HG02763 (cell line): ENCODE measurements around the gene KCNA10.

Source experiments
- ATAC-seq: cut with Tn5 transposase; IDR thresholded peaks from one replicate; pipeline ENCODE4 v1.9.1; 2021; ENCODE audit warnings: mild to moderate bottlenecking, moderate library complexity; ENCODE audit not compliant: unreplicated experiment

Gene KCNA10

DNA sequence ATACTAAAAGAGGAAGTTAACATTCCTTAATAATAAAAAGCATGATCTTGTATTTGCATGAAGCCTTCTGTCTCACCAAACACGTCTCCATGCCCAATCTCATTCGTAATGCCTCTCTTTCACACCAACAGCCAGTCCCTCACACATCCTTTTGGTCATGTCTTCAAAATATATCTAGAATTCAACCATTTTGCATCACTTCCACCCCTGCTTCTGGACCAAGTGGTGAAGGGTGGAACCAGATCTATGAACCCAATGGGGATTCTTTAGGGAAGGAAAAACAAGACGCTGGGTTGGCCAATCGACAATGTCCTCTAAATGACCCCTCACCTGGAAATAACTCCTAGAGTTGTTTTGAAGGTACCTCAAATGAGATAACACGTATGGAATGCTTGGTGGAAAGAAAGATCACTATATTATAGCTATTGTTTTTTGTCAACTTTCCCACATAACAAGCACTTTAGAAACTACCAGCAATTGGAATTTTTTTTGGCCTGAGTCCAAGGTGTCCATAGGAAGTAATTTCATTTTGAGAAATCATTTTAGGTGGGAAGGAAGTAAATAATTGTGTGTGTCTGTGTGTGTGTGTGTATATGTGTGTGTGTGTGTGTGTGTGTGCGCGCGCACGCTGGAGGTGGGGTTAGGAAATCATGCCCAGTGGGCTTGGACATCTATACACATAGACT, at the start of gene KCNA10:
Gene KCNA10 (minus strand): TSS at position 51 of the 686 bp plus-strand sequence. CDS start 388 bp downstream, outside the sequence.
- ATAC-seq, result no peak

DNA sequence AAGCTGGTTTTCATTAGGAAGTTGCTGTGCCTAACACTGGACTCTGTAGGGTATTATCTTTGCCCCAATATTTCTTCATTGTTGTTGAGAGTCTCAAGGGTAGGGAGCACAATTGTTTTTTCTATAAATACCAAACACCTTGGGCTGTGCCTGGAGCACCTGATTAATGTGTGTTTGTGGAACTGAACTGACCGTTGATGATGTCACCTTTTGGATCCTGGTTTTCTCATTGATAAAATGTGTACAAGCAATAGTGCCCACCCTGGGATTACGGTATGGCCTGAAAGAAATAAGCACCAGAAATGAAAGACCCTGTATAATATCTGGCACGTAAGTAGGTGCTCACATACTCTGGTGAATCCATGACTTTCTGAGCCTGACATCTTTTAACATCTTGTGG, 47.9 kb upstream of the KCNA10 start:
- no peak for ATAC-seq

DNA sequence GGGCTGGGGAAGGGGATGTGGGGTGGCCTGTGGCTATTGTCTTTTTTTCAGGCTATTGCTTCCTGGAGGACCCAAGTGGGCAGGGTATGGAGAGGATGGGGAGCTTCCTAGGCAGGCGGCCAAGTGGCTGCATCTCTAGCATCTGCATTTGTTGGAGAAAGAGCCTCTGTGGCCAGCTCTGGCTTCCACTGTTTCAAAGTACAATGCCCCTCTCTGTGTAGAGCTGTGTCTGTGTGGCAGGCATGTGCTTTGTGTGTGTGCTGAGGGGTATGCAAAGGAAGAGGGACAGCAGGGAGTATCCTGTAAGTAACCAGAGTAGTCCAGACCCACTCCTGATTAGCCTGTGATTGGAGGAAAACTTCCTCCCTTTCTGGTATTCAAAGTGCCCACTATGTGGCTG, 46.6 kb upstream of the KCNA10 start:
- ATAC-seq, result no peak

DNA sequence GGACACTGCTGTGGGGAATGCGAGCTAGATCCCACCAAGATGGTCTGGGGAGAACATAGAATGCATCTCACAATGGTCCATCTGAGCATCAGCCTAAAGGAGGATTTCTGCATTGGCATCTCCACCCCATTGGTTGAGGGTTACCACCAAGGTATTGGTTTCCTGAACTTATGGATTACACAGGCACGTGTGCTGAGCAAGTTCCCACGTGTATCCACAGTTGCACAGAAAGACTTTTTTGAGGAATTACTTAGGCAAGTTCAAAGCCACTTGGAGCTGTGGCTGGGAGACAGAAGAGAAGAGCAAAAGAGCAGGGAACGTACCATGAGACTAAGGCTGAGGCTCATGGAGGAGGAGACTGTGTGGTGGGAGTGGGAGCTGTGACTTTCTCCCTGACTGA, 44.1 kb upstream of the KCNA10 start:
- no peak for ATAC-seq

DNA sequence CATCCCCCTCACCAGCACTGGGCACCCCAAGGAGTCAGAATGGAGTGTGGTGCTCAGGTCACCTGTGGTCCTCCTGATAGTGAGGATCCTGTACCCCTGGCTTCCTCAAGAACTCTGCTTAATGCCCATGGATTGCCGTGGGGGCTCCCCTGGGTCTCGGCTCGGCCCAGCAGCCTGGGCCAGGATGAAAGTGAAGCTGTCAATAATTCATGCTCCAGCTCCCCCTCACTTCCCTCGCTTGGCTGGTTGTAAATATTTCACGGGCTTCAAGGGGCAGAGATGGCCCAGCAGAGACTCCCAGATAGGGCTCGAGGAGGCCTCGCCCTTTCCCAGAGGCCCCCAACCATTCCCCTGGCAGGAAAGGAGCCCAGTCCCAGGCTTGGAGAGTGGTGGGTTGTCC, 42.6 kb upstream of the KCNA10 start:
- ATAC-seq, result no peak

DNA sequence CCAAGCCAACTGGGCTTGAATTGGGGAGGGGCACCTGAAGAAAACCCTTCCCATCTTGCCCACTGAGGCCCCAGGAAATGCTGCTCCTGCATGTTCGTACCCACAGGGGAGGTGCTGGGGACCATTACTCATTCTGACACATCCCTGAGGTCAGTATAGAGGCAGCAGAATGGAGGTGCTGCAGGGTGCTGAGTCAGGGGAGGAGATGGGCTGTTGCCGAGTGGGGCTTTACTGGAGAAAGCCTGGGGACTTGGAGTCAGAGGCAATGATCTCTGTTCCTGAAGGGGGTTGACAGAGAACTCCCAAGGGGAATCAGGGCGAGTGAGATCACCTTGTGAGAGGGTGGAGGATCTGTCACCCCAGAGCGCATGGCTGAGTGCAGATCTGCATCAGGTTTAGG, 40.2 kb upstream of the KCNA10 start:
- no peak for ATAC-seq

DNA sequence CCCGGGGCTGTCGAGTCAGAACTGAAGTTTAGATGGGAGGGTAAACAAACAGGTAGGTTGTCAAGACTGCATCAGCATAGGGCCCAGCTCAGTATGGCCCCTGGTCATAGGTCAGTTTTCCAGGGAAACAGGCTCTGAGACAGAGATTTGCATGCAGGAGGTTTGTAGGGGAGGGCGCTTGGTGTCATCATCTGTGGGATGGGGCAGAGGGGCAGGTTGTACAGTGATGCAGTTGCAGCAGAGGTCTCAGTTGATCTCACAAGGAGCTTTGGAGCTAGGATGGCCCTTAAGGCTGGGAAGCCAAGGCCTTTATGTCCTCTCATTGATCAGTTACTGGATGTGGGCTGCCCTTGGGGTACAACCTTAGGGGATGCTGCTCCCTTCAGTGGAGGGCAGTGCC, 38.5 kb upstream of the KCNA10 start:
- ATAC-seq, result no peak

DNA sequence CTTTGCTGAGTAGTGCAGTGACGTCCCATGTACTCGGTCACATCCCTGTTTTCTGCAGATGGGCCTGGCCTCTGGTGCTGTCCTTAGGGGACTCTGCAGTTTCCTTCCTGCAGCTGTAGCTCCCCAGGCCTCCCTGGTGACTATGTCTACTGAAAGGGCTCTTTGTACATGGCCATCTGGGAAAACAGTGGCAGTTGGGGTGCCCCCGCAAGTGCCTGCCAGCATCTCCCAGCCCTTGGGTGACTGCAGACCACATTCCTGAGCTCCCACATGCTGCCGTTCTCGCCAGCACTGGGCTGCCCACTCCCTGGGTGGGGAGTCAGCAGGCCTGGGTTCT, 37.5 kb upstream of the KCNA10 start:
- ATAC-seq, result no peak

DNA sequence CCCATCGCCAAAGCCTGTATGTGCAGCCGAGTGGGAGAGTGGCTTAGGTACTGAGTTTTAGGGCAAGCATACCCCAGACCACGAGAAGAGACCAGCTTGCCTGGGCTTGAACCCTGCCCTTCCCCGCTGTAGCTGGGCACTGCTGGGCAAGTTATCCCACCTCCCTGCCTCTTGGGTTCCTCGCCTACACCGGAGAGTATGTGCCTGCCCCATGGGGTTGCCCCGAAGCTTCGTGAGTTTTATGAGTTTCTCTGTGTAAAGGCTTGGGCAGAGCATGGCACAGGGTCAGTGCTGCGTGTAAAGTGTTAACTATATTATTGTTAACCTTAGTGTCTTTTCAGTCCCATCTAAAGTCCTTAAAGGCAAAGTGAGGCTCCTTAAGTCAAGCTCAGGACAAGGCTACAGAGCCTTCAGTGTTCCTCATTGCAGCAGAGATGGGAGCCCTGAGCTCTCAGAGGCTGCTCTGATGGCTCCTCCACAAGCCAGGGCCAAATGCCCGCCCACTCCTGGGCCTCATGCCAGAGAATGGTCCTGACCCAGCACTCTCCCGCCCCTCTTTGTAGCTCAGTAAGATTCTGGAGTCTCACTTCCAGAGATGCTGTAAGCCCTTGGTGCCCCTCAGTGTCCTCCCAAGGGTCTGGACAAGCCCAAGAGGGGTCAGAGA, 37.0 kb upstream of the KCNA10 start:
- no peak for ATAC-seq

DNA sequence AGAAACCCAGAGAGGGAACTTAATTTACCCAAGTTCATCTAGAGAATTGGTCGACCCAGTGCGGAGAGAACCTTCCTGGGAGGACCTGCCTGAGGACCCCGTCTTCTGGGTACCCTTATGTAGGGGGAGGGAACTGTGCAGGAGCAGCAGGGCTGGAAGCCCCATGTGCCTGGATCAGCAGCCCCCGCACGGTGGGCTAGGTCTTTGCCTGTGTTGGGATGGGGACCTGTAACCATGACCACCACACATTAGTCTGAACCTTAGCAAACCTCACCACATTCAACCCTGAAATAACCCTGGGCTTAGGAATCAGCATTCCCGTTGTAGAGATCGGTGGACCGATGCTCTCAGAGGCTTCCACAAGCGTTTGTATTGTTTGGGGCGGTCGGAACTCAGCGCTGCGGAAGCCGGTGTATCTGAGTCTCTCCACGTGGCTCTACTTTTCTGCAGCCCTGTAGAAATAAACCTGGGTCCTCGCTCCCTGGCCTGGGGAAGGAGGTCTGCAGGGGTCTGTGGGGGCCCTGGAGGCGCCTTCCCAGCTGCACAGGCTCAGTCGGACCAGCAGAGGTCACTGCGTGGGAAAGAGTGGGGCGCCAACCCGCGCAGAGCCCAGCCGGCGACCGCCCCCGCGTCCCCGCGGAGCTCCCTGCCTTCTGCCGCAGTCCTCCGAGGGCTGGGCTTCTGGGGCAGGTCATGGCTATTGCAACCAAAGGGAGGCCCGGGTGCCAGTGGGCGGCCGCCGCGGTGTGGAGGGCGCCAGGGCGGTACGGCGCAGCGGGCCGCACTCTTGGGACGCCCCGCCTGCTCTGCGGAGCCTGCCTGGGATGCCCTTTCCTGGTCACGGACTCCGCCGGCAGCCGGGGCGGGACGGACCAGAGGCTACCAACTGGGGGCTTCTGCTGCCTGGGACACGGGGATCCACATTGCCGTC, 36.2 kb upstream of the KCNA10 start:
- no peak for ATAC-seq

DNA sequence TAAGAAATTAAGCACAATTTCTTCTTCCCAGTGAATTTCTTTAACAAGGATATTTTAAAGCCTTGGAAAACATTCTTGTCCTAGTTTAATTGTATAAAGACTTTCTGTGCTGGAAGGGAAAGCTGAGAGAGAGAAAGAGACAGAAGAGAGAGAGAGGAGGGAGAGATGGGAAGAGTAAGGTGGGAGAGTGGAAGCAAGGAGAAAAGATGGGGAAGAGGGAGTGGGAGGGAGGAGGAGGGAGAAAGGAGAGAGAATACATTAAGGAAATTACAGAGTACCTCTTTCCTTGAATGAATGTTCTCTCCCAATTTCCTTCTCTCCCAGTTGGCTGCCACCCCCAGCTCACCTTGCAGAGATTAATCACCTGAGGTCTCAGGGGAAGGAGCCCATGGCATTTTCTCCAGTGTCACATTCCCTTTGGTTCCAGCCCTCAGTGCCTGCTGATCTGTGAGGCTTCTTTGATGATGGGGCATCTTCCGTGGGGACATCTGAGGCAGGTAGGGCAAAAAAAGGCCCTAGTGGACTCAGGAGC, 32.4 kb upstream of the KCNA10 start:
- ATAC-seq, result no peak

DNA sequence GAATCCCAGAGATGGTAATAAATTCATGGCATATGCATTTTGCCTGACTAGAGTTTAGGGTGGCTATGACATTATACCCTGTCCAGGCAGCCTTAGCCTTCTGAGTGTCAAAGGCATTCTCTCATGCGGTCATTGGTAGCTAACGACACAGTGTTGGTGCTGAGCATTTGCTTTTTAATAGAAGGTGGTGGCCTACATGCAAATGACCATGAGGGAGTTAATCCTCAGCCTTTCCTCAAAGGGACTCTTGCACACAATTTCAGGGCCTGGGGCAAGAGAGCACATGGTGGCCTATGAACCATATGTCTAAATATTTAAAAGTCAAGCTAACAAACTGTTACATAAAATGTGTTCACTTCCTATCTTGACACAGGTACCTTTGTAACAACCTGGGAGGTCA, 30.9 kb upstream of the KCNA10 start:
- ATAC-seq, result no peak

DNA sequence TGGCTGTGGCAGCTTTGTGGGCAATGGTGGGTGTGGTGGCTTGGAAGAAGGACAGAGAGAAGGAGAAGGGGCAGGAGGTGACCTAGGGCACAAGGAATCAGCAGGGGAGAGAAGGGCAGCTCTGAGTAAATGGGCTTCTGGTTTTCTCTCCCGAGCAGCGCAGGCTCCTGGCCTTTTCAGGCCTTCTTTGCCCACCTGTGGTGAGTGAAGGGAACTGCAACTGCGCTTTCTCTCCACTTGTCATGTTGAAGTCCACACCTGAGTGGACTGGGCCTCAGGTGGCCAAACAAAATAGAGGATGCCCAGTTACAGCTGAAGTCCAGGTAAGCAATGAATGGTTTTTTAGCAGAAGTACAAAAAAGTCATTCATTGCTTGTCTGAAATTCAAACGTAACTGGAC, 29.4 kb upstream of the KCNA10 start:
- ATAC-seq, result no peak

DNA sequence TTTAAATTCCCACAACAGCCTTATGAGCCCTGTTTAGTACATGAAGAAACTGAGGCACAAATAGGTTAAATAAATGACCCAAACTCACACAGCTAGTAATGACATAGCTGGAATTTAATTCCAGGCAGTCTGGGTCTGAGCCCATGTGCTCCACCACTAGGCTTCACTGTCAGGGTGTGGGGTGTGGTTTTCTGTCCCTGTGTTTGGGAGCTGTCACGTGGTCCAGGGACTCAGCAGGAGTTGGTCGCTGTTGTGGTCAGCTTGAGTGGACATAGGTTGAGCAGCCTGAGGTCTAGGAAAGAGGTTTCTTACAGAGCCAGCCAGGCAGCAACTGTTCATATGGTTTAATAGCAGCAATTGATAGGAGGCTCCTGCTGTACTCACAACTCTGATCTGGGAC, 28.0 kb upstream of the KCNA10 start:
- ATAC-seq, result no peak

DNA sequence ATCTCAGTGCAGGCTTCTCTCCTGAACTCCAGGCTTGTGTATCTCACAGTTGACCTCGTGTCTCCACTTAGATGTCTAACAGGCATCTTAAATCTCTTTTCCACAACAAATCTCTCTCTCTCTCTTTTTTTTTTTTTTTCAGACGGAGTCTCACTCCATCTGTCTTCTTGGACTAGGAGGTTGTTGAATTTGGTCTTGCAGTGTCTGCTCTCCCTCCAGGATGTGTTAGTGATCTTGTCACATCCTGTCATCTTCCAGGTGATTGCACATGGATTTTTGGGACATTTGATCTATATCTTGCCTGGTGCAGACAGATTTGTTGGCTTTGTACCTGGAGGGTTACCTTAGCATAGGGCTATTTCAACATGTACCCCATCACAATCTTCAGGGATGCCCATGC, 26.5 kb upstream of the KCNA10 start:
- no peak for ATAC-seq

DNA sequence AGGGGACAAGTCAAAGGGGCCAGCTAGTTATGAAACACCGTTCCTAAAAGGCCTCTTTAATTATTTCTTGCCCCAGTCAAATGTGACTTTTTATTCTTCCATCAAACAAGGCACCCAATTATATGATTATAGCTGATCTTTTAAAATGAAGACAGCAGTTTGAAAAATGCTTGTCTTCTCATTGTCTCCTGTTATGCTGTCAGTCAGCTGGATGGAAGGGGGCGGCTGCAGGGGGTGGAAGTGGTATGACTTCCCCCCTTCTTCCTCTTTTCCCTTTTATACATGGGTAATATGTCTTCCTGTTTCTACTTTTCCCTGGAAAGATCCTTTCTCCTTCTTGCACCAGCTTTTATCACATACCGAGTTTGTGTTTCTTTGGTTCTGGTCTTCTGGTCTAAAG, 25.8 kb upstream of the KCNA10 start:
- ATAC-seq, result no peak

DNA sequence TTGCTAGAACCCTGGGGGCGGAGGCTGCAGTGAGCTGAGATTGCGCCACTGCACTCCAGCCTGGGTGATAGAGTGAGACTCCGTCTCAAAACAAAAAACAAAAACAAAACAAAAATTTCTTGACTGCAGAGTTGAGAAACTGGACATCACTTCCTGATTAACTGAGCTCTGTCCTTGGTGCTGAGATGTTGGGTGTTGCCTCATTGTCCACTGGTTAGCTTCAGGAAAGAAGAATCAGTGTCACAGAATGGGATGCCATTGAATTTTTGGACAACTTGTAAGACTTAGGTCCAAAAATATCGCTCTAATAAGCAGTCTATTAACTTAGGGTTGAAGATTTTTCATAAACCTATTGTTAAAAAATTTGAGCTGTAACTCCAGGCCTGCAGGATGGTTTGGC, 23.8 kb upstream of the KCNA10 start:
- ATAC-seq, result no peak

DNA sequence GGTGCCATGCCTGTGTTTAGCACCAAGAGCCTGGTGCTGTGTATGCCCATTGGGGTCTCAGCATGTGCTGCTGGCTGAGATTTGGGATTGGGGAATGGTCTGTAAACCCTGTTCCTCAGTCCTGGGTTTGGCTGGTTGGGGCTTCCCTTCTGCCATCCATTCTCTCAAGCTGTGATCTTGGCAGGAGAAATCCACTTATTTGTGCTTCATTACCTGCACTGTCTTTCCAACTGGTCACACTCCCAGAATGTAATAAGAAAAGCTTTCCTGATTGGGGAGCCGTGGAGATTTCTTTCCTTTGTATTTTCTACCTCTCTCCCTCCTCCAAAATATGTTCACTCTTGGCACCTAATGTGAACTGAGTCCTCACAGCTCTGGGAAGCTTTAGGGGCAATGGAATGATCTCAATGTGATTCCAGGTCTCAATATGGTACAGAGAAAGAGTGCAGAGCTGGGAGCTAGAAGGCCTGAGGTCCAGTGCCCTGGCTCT, 23.0 kb upstream of the KCNA10 start:
- ATAC-seq, result no peak

DNA sequence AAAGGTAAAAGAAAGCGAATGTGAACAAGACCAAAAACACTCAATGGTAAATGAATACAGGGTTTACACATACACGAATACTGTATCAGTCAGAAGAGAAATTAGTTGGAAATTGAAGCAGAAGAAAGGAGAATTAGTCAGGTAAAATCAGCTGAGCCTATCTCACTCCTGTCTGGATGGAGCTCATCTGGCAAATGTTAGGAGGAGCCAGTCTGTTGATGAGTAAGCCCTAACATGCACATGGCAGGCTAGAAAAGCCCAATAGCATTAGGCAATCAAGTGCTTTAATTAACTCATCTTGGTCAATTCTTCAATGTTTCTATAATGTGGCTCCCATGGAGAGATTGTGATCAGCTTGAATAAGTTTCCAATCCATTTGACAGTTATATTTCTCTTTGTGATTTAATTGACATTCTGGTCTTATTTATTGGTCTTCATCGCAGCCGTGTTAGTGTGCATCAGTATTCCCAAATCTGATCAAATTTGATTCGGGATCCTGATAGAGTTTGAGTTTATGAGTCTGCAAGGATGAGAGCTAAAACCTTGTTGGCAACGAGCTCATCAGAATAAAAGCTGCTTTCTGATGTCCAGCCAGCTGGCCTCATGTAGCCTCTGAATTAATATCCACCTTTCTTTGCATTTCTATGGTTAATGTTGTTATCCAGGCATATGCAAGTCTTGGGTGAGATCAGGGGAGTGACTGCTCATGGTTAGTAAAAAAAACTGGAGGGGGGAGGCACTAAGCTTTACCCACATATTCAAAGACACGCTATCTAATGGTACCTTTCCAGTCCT, 22.1 kb upstream of the KCNA10 start:
- no peak for ATAC-seq

DNA sequence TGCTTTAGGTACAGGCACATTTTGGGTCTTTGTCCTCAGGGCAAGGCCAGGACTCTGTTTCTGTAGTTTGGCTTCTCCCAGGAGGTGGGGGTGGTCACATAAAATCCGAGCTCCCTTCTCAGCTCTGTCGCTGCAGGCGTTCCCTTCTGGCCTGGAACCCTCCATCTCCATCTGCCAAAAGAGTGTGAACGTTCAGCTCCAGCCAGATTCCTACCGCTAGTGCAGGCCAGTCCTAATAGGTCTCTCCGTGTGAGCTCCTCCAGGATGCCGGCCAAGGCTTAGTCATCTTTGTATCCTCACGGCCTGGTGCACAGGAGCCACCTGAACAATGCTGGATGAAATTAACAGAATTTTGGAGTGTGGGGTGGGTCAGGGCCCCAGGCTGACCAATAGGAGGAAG, 19.9 kb upstream of the KCNA10 start:
- no peak for ATAC-seq

DNA sequence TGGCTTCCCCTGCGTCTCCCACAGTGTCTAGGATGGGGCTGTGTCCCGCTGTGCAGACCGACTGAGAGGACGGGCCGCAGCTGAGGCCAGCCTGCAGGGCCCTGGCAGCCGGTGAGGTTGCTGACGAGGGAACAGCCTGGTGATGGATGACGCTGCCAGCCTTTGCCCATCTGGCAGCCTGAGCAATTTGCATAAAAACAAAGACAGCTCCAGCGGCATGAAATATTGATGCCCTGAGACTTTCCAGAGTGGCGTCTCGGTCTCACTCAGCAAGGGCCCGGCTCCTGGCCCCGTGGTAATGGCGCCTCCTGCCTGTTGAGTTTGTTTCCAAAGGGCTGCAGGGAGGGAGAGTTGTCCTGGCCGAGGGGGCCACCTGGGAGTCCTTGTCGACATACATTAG, 19.1 kb upstream of the KCNA10 start:
- no peak for ATAC-seq
